Measurements from ENCODE around the gene FAP. TPM values are rescaled to one million over a fixed set of nuclear protein-coding genes. Genes with fewer than 3 reads are reported as not detected.

FAP gene
- total RNA-seq, 1 experiment from 2014 or later, result 0.88 TPM

- CTCF ChIA-PET, result no interaction called here
- no peaks in the 10 kb centered on the region for H3K36me3 ChIP-seq (ENCODE audit: insufficient read depth, low read length, poor library complexity, severe bottlenecking)
Observed at GRCh38 chr2:162198239-162198638, 45.0 kb downstream of the FAP start.

GRCh38 chr2:162197069-162197825 is 46.0 kb downstream of the FAP start:
- Histone ChIP-seq H3K4me1 (ENCODE audit: insufficient read depth, low read length, poor library complexity, severe bottlenecking) (no peaks in the 10 kb centered on the region), H3K9me3 (ENCODE audit: low read depth, low read length, poor library complexity, severe bottlenecking) (no peaks in the 10 kb centered on the region), H3K36me3 (ENCODE audit: insufficient read depth, low read length, poor library complexity, severe bottlenecking) (no peaks in the 10 kb centered on the region), H3K27me3 (replicated peaks; ENCODE audit: insufficient read depth, low read depth, low read length, poor library complexity) (no peaks in the 10 kb centered on the region), H3K27ac (ENCODE audit: low read depth, low read length, poor library complexity, severe bottlenecking) (no peak overlapping the region), H3K4me3 (ENCODE audit: low read depth, low read length, poor library complexity, severe bottlenecking) (no peak overlapping the region)
- DNase-seq (ENCODE audit: low spot score), result no peak
- TF ChIP-seq EZH2 (IDR thresholded peaks at IDR 0.05; ENCODE audit: borderline replicate concordance, low read depth, low read length, poor library complexity, severe bottlenecking) (no peak), CTCF (conservative IDR thresholded peaks at IDR 0.05; ENCODE audit: low read depth, low read length) (no peak)
- no TSS peak for BruUV-seq (replicated peaks)
- ChIA-PET CTCF (no interaction called here), POLR2A (ENCODE audit: low non-redundant PET) (no interaction called here)
- intact Hi-C loops (cut with micrococcal nuclease; ENCODE audit: unreplicated experiment), result no loop called here

More at GRCh38 chr2:162198239-162198638, 45.0 kb downstream of the FAP start:
- TF ChIP-seq CTCF (conservative IDR thresholded peaks at IDR 0.05; ENCODE audit: low read depth, low read length) (no peak), EZH2 (IDR thresholded peaks at IDR 0.05; ENCODE audit: borderline replicate concordance, low read depth, low read length, poor library complexity, severe bottlenecking) (no peak)
- intact Hi-C loops (cut with micrococcal nuclease; ENCODE audit: unreplicated experiment), result no loop called here
- DNase-seq (ENCODE audit: low spot score), result no peak
- no peaks in the 10 kb centered on the region for H3K4me1 ChIP-seq (ENCODE audit: insufficient read depth, low read length, poor library complexity, severe bottlenecking)
- H3K27me3 ChIP-seq (replicated peaks; ENCODE audit: insufficient read depth, low read depth, low read length, poor library complexity), result no peaks in the 10 kb centered on the region
- BruUV-seq (replicated peaks), result no TSS peak
- POLR2A ChIA-PET (ENCODE audit: low non-redundant PET), result interaction anchor here (0.6 kb wide), 1 partner anchor 24 kb away, joined by 3 read pairs; no protein-coding TSS in a partner anchor
- no peak overlapping the region for H3K27ac ChIP-seq (ENCODE audit: low read depth, low read length, poor library complexity, severe bottlenecking)
- no peaks in the 10 kb centered on the region for H3K9me3 ChIP-seq (ENCODE audit: low read depth, low read length, poor library complexity, severe bottlenecking)
- H3K4me3 ChIP-seq (ENCODE audit: low read depth, low read length, poor library complexity, severe bottlenecking), result no peak overlapping the region

- ChIA-PET CTCF (no interaction called here), POLR2A (ENCODE audit: low non-redundant PET) (no interaction called here)
- no peak overlapping the region for H3K27ac ChIP-seq (ENCODE audit: low read depth, low read length, poor library complexity, severe bottlenecking)
- H3K36me3 ChIP-seq (ENCODE audit: insufficient read depth, low read length, poor library complexity, severe bottlenecking), result no peaks in the 10 kb centered on the region
- no peak overlapping the region for H3K4me3 ChIP-seq (ENCODE audit: low read depth, low read length, poor library complexity, severe bottlenecking)
- no peaks in the 10 kb centered on the region for H3K27me3 ChIP-seq (replicated peaks; ENCODE audit: insufficient read depth, low read depth, low read length, poor library complexity)
- TF ChIP-seq CTCF (conservative IDR thresholded peaks at IDR 0.05; ENCODE audit: low read depth, low read length) (no peak), EZH2 (IDR thresholded peaks at IDR 0.05; ENCODE audit: borderline replicate concordance, low read depth, low read length, poor library complexity, severe bottlenecking) (no peak)
- intact Hi-C loops (cut with micrococcal nuclease; ENCODE audit: unreplicated experiment), result no loop called here
- DNase-seq (ENCODE audit: low spot score), result no peak
- no TSS peak for BruUV-seq (replicated peaks)
- H3K9me3 ChIP-seq (ENCODE audit: low read depth, low read length, poor library complexity, severe bottlenecking), result no peaks in the 10 kb centered on the region
- H3K4me1 ChIP-seq (ENCODE audit: insufficient read depth, low read length, poor library complexity, severe bottlenecking), result no peaks in the 10 kb centered on the region
Observed at GRCh38 chr2:162196638-162197037, 46.6 kb downstream of the FAP start.

All from A673 (cell line).